HepG2 (cell line): Measurements from ENCODE around the gene BRD3. TPM values are rescaled to one million over a fixed set of nuclear protein-coding genes. Genes with fewer than 3 reads are reported as not detected.

Experiments
- CEBPG ChIP-seq: IDR thresholded peaks from 2 replicates; pipeline ENCODE4 v1.6.1; 2016
- EP300 ChIP-seq, 3 experiments: sonication (generic) in 1 of 3; formaldehyde crosslinking in 1 of 3; IDR thresholded peaks; 2 replicates each; pipeline versions ENCODE4 v1.5.1 to v1.6.1; 2011 to 2020; ENCODE audit warnings: low read depth in 2 of 3, low read length in 2 of 3, borderline replicate concordance in 1 of 3, improper control_type of control experiment in 1 of 3, mild to moderate bottlenecking in 1 of 3, missing genetic modification reagents in 1 of 3, moderate library complexity in 1 of 3
- ESRRA ChIP-seq: sonication (generic); formaldehyde crosslinking; IDR thresholded peaks from 2 replicates; pipeline ENCODE4 v1.5.1; 2020; ENCODE audit warnings: mild to moderate bottlenecking, low read depth, missing genetic modification reagents
- ETV6 ChIP-seq: sonication (generic); formaldehyde crosslinking; conservative IDR thresholded peaks from 2 replicates; pipeline ENCODE4 v1.4.0; 2020; ENCODE audit warnings: missing genetic modification reagents
- HES4 ChIP-seq: sonication (generic); formaldehyde crosslinking; IDR thresholded peaks from 2 replicates; pipeline ENCODE4 v1.9.0; 2021; ENCODE audit warnings: mild to moderate bottlenecking, missing genetic modification reagents, borderline replicate concordance
- HOXA7 ChIP-seq: sonication (generic); formaldehyde crosslinking; IDR thresholded peaks from 2 replicates; pipeline ENCODE4 v1.8.1; 2022; ENCODE audit warnings: mild to moderate bottlenecking, missing genetic modification reagents, moderate library complexity
- KDM4B ChIP-seq: sonication (generic); formaldehyde crosslinking; IDR thresholded peaks from 2 replicates; pipeline ENCODE4 v1.4.0; 2020; ENCODE audit warnings: missing genetic modification reagents
- KLF16 ChIP-seq, 2 experiments: sonication (generic) in 1 of 2; formaldehyde crosslinking in 1 of 2; IDR thresholded peaks; 2 replicates each; pipeline versions ENCODE4 v1.6.1 to v1.8.0; 2016 to 2023; ENCODE audit warnings: missing genetic modification reagents in 2 of 2, missing compliant biosample characterization in 1 of 2
- MYNN ChIP-seq: sonication (generic); formaldehyde crosslinking; IDR thresholded peaks from 2 replicates; pipeline ENCODE4 v1.4.0; 2020; ENCODE audit warnings: mild to moderate bottlenecking, low read depth, missing genetic modification reagents
- NCOA2 ChIP-seq: sonication (generic); formaldehyde crosslinking; IDR thresholded peaks from 2 replicates; pipeline ENCODE4 v1.8.0; 2022; ENCODE audit warnings: inconsistent platforms
- NFE2L2 ChIP-seq: fragments of 150-350 bp; IDR thresholded peaks from 2 replicates; pipeline ENCODE4 v1.6.1; 2014; ENCODE audit warnings: low read length
- NFIB ChIP-seq: sonication (generic); formaldehyde crosslinking; IDR thresholded peaks from 2 replicates; pipeline ENCODE4 v1.9.0; 2021; ENCODE audit warnings: missing genetic modification reagents, mild to moderate bottlenecking, borderline replicate concordance
- RXRA ChIP-seq: sonication (generic); formaldehyde crosslinking; IDR thresholded peaks from 2 replicates; pipeline ENCODE4 v1.5.1; 2020; ENCODE audit warnings: missing genetic modification reagents
- TIGD3 ChIP-seq: sonication (generic); formaldehyde crosslinking; IDR thresholded peaks from 2 replicates; pipeline ENCODE4 v1.5.1; 2020; ENCODE audit warnings: mild to moderate bottlenecking, missing genetic modification reagents, borderline replicate concordance
- U2AF2 ChIP-seq: fragments of 200-400 bp; formaldehyde crosslinking; IDR thresholded peaks from 2 replicates; pipeline ENCODE4 v1.6.1; 2017; ENCODE audit warnings: low read depth, mild to moderate bottlenecking, low read length
- ZBTB7A ChIP-seq: sonication (generic); formaldehyde crosslinking; IDR thresholded peaks from 2 replicates; pipeline ENCODE4 v1.8.0; 2022; ENCODE audit warnings: mild to moderate bottlenecking, missing genetic modification reagents
- ZFP41 ChIP-seq: sonication (generic); formaldehyde crosslinking; IDR thresholded peaks from 2 replicates; pipeline ENCODE4 v1.4.0; 2020; ENCODE audit warnings: mild to moderate bottlenecking, missing genetic modification reagents, borderline replicate concordance
- ZMYM2 ChIP-seq: sonication (generic); formaldehyde crosslinking; IDR thresholded peaks from 2 replicates; pipeline ENCODE4 v1.8.0; 2022; ENCODE audit warnings: mild to moderate bottlenecking, missing genetic modification reagents
- ZNF160 ChIP-seq: sonication (generic); formaldehyde crosslinking; IDR thresholded peaks from 2 replicates; pipeline ENCODE4 v1.8.0; 2022; ENCODE audit warnings: mild to moderate bottlenecking, inconsistent platforms, missing genetic modification reagents
- ZNF225 ChIP-seq: sonication (generic); formaldehyde crosslinking; IDR thresholded peaks from 2 replicates; pipeline ENCODE4 v1.4.0; 2020; ENCODE audit warnings: mild to moderate bottlenecking, missing genetic modification reagents
- ZNF282 ChIP-seq: fragments of 450-650 bp; IDR thresholded peaks from 2 replicates; pipeline ENCODE4 v1.6.1; 2018; ENCODE audit not compliant: partially characterized antibody
- ZNF451 ChIP-seq: sonication (generic); formaldehyde crosslinking; IDR thresholded peaks from 2 replicates; pipeline ENCODE4 v1.5.0; 2020; ENCODE audit warnings: mild to moderate bottlenecking, missing genetic modification reagents
- ZNF558 ChIP-seq: sonication (generic); formaldehyde crosslinking; IDR thresholded peaks from 2 replicates; pipeline ENCODE4 v1.9.0; 2022; ENCODE audit warnings: mild to moderate bottlenecking, missing genetic modification reagents, borderline replicate concordance
- ZNF619 ChIP-seq: sonication (generic); formaldehyde crosslinking; IDR thresholded peaks from 2 replicates; pipeline ENCODE4 v1.4.0; 2020; ENCODE audit warnings: mild to moderate bottlenecking, missing genetic modification reagents
- ZNF674 ChIP-seq: sonication (generic); formaldehyde crosslinking; IDR thresholded peaks from 2 replicates; pipeline ENCODE4 v1.5.0; 2020; ENCODE audit warnings: low read depth, mild to moderate bottlenecking, missing genetic modification reagents
- polyA plus RNA-seq, 8 experiments: library from polyadenylated mRNA; depleted of rRNA in 3 of 8; stranded (reverse) in 7 of 8; unstranded in 1 of 8; fragments of >200 nt; fragmentation: Illumina TruSeq in 4 of 8; extraction: Trizol in 4 of 8; gene quantifications; 2 replicates each; pipeline versions ENCODE4 v1.2.1 to v1.2.3, GENCODE V29; 2011 to 2016; ENCODE audit warnings: low read depth in 4 of 8, missing spikeins in 1 of 8, mixed read lengths in 1 of 8; ENCODE audit not compliant: insufficient read depth in 1 of 8
- total RNA-seq, 5 experiments: library from RNA; depleted of rRNA; stranded (reverse); fragments of >200 nt; fragmentation: Illumina TruSeq; extraction: Trizol; gene quantifications; 2 replicates each; pipeline ENCODE4 v1.2.3, GENCODE V29; 2016; ENCODE audit warnings: low read depth in 1 of 5
- TF ChIP-seq, protein P1 (sequence below): sonication (generic); formaldehyde crosslinking; IDR thresholded peaks from 2 replicates; pipeline ENCODE4 v1.4.0; 2020; ENCODE audit warnings: missing genetic modification reagents
- TF ChIP-seq, protein P2 (sequence below): sonication (generic); formaldehyde crosslinking; IDR thresholded peaks from 2 replicates; pipeline ENCODE4 v1.4.0; 2020; ENCODE audit warnings: missing genetic modification reagents

BRD3 gene
- total and polyA plus RNA-seq, 2 of the 13 experiments (the other 11 are each of a cell fraction or from before 2014, with no cell fraction given): 5.9 to 12.9 TPM

GRCh38 chr9:133992780-133993634 is 74.8 kb downstream of the BRD3 start (continued):
- peak; percentile 23; the same call in 1 of the 2 replicates for TF ChIP-seq ZMYM2 (CRISPR knock-in tag)
- peak; percentile 75; the same call in 1 of the 2 replicates for TF ChIP-seq HES4 (CRISPR knock-in tag)
- TF ChIP-seq ZNF674: no peak
- no peak for TF ChIP-seq KDM4B (CRISPR knock-in tag)
- TF ChIP-seq, protein P1, sequence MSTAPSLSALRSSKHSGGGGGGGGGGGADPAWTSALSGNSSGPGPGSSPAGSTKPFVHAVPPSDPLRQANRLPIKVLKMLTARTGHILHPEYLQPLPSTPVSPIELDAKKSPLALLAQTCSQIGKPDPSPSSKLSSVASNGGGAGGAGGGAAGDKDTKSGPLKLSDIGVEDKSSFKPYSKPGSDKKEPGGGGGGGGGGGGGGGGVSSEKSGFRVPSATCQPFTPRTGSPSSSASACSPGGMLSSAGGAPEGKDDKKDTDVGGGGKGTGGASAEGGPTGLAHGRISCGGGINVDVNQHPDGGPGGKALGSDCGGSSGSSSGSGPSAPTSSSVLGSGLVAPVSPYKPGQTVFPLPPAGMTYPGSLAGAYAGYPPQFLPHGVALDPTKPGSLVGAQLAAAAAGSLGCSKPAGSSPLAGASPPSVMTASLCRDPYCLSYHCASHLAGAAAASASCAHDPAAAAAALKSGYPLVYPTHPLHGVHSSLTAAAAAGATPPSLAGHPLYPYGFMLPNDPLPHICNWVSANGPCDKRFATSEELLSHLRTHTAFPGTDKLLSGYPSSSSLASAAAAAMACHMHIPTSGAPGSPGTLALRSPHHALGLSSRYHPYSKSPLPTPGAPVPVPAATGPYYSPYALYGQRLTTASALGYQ (CRISPR knock-in tag): no peak
- no peak for TF ChIP-seq MYNN (CRISPR knock-in tag)
- peak; percentile 15; the same call in 1 of the 2 replicates for TF ChIP-seq ZBTB7A
- no peak for TF ChIP-seq ZNF160 (CRISPR knock-in tag)
- no peak for TF ChIP-seq ZNF282
- no peak; the same call in 1 of the 2 replicates for TF ChIP-seq ZNF451
- 0 out of 2 replicates have a peak, but pooled peaks have one; percentile 30 for TF ChIP-seq RXRA (CRISPR knock-in tag)
- no peak for TF ChIP-seq NFE2L2
- TF ChIP-seq ZNF558 (CRISPR knock-in tag): no peak
- TF ChIP-seq EP300 (IDR thresholded peaks at IDR 0.05; ENCODE audit: low read depth in 2 of 2, low read length in 2 of 2): no peak
- TF ChIP-seq EP300 (CRISPR knock-in tag; IDR thresholded peaks at IDR 0.05; ENCODE audit: borderline replicate concordance): no peak
- TF ChIP-seq, protein P2, sequence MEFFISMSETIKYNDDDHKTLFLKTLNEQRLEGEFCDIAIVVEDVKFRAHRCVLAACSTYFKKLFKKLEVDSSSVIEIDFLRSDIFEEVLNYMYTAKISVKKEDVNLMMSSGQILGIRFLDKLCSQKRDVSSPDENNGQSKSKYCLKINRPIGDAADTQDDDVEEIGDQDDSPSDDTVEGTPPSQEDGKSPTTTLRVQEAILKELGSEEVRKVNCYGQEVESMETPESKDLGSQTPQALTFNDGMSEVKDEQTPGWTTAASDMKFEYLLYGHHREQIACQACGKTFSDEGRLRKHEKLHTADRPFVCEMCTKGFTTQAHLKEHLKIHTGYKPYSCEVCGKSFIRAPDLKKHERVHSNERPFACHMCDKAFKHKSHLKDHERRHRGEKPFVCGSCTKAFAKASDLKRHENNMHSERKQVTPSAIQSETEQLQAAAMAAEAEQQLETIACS (CRISPR knock-in tag): no peak
- no peak for TF ChIP-seq U2AF2
- TF ChIP-seq ZNF225: no peak
- TF ChIP-seq TIGD3 (CRISPR knock-in tag): no peak
- TF ChIP-seq HOXA7 (CRISPR knock-in tag): no peak
- peak; percentile 40 for TF ChIP-seq ESRRA (CRISPR knock-in tag)
- peak; percentile 15; the same call in 1 of the 2 replicates for TF ChIP-seq CEBPG
- TF ChIP-seq ZNF619 (CRISPR knock-in tag): peak; percentile 87; the same call in 1 of the 2 replicates
- TF ChIP-seq NCOA2 (CRISPR knock-in tag): no peak
- TF ChIP-seq ZFP41 (CRISPR knock-in tag): no peak
- no peak for TF ChIP-seq ETV6 (CRISPR knock-in tag)
- no peak for TF ChIP-seq NFIB (CRISPR knock-in tag)
- no peak for TF ChIP-seq KLF16 (CRISPR knock-in tag; IDR thresholded peaks at IDR 0.05)
